Naive B cell (primary cell): Measurements from ENCODE around the gene TSNAXIP1. TPM values are rescaled to one million over a fixed set of nuclear protein-coding genes. Genes with fewer than 3 reads are reported as not detected.

Experiments used
- polyA plus RNA-seq, 6 donors: library from polyadenylated mRNA; unstranded; fragments of 300-500 nt; fragmentation: Illumina TruSeq; gene quantifications; one replicate each; pipeline ENCODE4 v1.2.3, GENCODE V29; 2021; ENCODE audit warnings: low read depth in 6 of 6

TSNAXIP1 gene
- polyA plus RNA-seq, 6 donors from 2014 or later = not detected

Other genes starting within 250 kb of the TSNAXIP1 start
- gene CTCF, start 244.4 kb upstream of the TSNAXIP1 start, polyA plus RNA-seq = 10 to 100 TPM; 40.2 to 93.3 (median 67.8) TPM
- 10 to 100 TPM in 4 of 6 donors, 1 to 10 TPM in 2; 9.4 to 23.2 (median 14.1) TPM for gene CARMIL2, start 161.7 kb upstream of the TSNAXIP1 start, polyA plus RNA-seq
- 10 to 100 TPM; 31.3 to 52.8 (median 35.5) TPM for gene ACD, start 146.6 kb upstream of the TSNAXIP1 start, polyA plus RNA-seq
- gene PARD6A, start 145.9 kb upstream of the TSNAXIP1 start, polyA plus RNA-seq = 10 to 100 TPM; 12.0 to 23.7 (median 16.1) TPM
- 1 to 10 TPM in 5 of 6 donors, not detected in 1; 1.2 to 2.6 (median 2.2) TPM for gene ENKD1, start 140.1 kb upstream of the TSNAXIP1 start, polyA plus RNA-seq
- 10 to 100 TPM; 10.3 to 12.5 (median 11.1) TPM for gene C16orf86, start 140.1 kb upstream of the TSNAXIP1 start, polyA plus RNA-seq
- 10 to 100 TPM in 1 of 6 donors, 1 to 10 TPM in 5; 6.5 to 12.9 (median 8.4) TPM for gene GFOD2, start 87.6 kb upstream of the TSNAXIP1 start, polyA plus RNA-seq
- gene RANBP10, start 329 bp upstream of the TSNAXIP1 start, polyA plus RNA-seq = 10 to 100 TPM in 5 of 6 donors, 1 to 10 TPM in 1; 5.2 to 23.0 (median 11.7) TPM
- 100 to 1,000 TPM in 5 of 6 donors, 10 to 100 TPM in 1; 83.6 to 113 (median 105) TPM for gene THAP11, start 35.4 kb downstream of the TSNAXIP1 start, polyA plus RNA-seq
- 100 to 1,000 TPM; 126 to 148 (median 131) TPM for gene NUTF2, start 40.0 kb downstream of the TSNAXIP1 start, polyA plus RNA-seq
- 10 to 100 TPM in 3 of 6 donors, 1 to 10 TPM in 3; 7.6 to 15.1 (median 9.2) TPM for gene CENPT, start 40.8 kb downstream of the TSNAXIP1 start, polyA plus RNA-seq
- gene EDC4, start 66.2 kb downstream of the TSNAXIP1 start, polyA plus RNA-seq = 10 to 100 TPM in 5 of 6 donors, 1 to 10 TPM in 1; 6.7 to 28.6 (median 20.2) TPM
- under 1 TPM in 2 of 6 donors, not detected in 4; 0.64 to 0.90 TPM for gene NRN1L, start 78.0 kb downstream of the TSNAXIP1 start, polyA plus RNA-seq
- 10 to 100 TPM; 14.2 to 24.4 (median 17.4) TPM for gene PSKH1, start 86.4 kb downstream of the TSNAXIP1 start, polyA plus RNA-seq
- gene CTRL, start 125.0 kb downstream of the TSNAXIP1 start, polyA plus RNA-seq = 1 to 10 TPM in 4 of 6 donors, under 1 TPM in 2; 0.65 to 3.2 (median 1.3) TPM
- 100 to 1,000 TPM; 398 to 770 (median 477) TPM for gene PSMB10, start 130.0 kb downstream of the TSNAXIP1 start, polyA plus RNA-seq
- 1 to 10 TPM in 2 of 6 donors, under 1 TPM in 2, not detected in 2; 0.30 to 4.2 (median 0.93) TPM for gene LCAT, start 137.2 kb downstream of the TSNAXIP1 start, polyA plus RNA-seq
- gene SLC12A4, start 161.7 kb downstream of the TSNAXIP1 start, polyA plus RNA-seq = 1 to 10 TPM; 2.8 to 5.4 (median 3.7) TPM
- under 1 TPM in 4 of 6 donors, not detected in 2; 0.44 to 0.83 (median 0.55) TPM for gene DPEP3, start 173.6 kb downstream of the TSNAXIP1 start, polyA plus RNA-seq
- 100 to 1,000 TPM in 1 of 6 donors, 10 to 100 TPM in 5; 57.3 to 125 (median 75.1) TPM for gene DPEP2, start 192.6 kb downstream of the TSNAXIP1 start, polyA plus RNA-seq
- gene DPEP2NB, start 209.0 kb downstream of the TSNAXIP1 start, polyA plus RNA-seq = under 1 TPM in 1 of 6 donors, not detected in 5; 0.45 TPM
- gene DDX28, start 216.3 kb downstream of the TSNAXIP1 start, polyA plus RNA-seq = 10 to 100 TPM; 39.8 to 71.5 (median 48.8) TPM
- 10 to 100 TPM; 36.8 to 51.8 (median 49.9) TPM for gene DUS2, start 216.4 kb downstream of the TSNAXIP1 start, polyA plus RNA-seq